ENCODE data around the gene PMF1. TPM values are rescaled to one million over a fixed set of nuclear protein-coding genes. Genes with fewer than 3 reads are reported as not detected.
A peak's percentile ranks its signal among the peaks of the same experiment; 100 is the strongest.
"Not testable (repeated sequence)": the region's sequence is repeated elsewhere in the genome, so short reads cannot be mapped to it uniquely, and the experiment has no call there.

PMF1 gene
- total RNA-seq, 1 experiment from 2014 or later: 49.4 TPM

DNA sequence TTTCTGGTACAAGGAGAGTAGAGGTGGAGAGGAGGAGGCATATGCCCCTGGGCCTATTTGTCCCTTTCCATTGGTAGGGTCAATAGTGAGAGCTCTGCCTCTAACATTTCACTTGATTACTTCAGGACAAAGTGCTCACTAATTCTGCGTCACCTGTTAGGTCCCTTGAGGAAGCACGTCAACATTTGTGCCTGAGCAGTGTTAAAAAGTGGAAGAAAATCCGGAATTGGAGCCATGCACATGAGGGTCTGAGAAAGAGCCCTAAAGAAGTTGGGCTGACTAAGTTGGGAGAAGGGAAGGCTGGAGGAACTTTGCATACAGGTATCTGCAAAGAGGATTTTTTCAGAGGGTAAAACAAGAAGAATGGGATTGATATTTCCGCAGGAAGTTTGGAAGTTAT lies 17.0 kb upstream of the PMF1 start:
- DNase-seq (ENCODE audit: low read depth): no peak

DNA sequence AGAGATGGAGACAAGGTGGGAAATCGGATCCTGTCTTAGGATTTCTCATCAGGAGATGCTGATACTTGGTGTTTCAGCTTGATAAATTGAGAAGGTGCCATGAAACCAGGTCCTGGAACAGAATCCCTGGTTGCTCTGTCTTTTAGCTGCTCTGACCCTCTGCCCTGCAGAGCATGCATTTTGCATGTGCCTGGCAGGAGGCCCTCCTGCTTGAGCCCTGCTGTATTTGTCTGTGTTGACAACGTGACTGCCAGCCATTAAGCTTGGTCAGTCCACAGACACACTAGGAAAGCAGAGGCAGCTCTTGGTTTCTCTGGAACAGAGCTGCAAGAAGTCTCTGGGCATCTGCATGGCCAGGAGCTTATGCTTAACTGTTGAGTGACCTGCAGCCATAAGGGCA lies 16.4 kb upstream of the PMF1 start:
- no peak for DNase-seq (ENCODE audit: low read depth)

DNA sequence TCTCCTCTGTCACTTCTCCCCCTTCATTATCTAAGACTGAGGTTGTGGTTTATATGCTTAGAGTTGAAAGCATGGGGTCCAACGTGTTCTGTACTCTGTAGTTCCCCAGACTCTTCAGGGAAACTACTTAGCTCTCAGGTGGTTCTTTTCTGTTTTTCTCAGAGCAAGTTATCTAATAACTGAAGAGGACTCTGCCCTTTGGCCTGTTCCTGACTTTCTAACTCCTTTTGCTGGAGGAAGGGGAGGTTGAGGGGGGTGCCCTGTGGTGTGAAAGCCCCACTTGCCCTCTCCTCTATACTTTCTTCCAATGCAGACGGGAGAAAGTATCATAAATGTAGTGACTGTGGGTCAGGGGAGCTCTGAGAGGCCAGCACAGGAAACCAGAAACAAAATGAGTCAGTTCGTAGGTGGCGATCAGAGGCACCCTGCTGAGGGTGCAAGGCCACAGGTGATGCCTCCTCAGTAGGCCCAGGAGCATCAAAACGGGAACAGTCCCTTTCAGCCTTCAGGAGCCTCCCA lies 13.9 kb upstream of the PMF1 start:
- DNase-seq (ENCODE audit: low read depth): no peak

DNA sequence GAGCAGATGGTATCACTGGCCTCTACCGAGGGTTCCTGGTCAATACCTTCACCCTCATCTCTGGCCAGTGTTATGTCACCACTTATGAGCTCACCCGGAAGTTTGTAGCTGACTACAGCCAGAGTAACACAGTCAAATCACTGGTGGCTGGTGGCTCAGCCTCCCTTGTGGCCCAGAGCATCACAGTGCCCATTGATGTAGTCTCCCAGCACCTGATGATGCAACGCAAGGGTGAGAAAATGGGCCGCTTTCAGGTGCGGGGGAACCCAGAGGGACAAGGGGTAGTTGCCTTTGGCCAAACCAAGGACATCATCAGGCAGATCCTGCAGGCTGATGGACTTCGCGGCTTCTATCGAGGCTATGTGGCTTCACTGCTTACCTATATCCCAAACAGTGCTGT lies 12.8 kb upstream of the PMF1 start:
- DNase-seq (ENCODE audit: low read depth): no peak

DNA sequence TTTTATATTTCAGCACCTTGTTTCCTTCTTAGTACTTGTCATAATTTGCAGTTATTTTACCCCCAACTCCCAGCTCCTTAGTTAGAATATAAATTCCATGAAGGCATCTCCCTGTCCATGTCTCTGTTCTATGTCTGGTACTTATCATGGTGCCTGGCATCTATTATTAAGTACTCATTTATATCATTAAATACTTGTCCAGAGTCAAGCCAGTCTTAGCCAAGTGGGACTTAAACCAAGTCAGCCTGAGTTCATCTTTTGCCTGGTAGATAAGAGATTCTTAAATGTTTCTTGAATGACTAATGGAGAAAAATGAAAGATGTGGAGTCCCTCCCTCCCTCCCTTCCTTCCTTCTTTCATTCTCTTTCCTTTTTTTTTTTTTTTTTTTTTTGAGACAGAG lies 9.5 kb upstream of the PMF1 start:
- no peak for DNase-seq (ENCODE audit: low read depth)

DNA sequence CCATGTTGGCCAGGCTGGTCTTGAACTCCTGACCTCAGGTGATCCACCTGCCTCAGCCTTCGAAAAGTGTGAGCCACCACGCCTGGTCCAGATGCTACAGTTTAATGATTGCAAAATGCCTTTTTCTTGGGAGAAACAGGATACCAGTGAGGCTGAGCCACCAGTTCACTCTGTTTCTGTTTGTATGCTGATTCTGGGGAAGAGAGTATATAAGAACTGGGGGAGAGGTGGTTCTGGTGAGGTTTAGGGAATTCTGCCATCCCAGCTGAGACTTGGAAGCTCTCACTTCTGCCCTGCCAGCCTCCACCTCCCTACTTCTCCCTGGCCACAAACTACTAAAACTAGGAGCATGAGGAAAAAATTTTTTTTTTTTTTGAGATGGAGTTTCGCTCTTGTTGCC lies 8.1 kb upstream of the PMF1 start:
- no peak for DNase-seq (ENCODE audit: low read depth)

DNA sequence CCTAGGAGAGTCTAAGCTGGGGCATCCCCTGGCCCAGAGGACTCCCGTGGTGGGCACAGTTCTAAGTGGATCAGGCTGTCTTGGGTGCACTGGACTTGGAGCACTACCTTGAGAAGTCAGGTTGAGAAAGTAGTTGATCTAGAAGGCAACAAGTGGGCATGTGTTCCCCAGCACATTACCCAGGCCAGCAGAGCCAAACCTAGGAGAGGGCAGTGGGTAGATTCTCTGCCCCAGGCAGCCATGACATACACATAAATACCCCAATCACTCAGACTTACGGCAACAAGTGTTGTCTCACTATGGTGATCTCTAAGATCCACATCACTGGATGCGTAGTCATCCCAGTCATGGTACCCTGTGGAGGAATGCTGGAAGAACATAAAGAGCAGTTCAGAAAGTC lies 1.6 kb upstream of the PMF1 start:
- DNase-seq (ENCODE audit: low read depth): no peak

DNA sequence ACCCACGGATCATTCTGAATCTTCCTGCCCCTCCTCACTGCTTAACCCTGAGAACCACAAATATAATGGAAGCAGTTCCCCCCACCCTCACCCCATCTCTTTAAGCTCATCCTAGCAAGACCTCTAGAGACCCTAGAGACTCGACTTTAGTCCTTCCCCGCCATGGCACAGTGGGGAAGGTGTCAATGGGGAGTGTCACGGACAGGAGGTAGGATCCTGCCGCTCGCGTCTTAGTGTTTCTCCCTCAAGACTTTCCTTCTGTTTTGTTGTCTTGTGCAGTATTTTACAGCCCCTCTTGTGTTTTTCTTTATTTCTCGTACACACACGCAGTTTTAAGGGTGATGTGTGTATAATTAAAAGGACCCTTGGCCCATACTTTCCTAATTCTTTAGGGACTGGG lies 677 bp upstream of the PMF1 start:
- no peak for DNase-seq (ENCODE audit: low read depth)

DNA sequence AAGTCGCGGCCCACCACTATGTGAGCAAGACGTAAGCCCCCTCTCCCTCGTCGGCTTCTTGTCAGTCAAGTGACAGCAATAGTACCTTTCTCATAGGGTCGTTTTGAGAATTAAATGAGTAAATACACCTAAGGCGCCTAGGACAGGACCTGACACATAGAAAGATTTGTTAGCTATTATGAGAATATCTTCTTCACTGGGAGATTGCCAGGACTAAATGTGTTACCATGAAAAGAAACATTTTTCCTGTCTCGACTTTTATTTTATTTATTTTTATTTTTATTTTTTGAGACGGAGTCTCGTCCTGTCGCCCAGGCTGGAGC lies 798 bp downstream of the PMF1 start:
- no peak for DNase-seq (ENCODE audit: low read depth)

DNA sequence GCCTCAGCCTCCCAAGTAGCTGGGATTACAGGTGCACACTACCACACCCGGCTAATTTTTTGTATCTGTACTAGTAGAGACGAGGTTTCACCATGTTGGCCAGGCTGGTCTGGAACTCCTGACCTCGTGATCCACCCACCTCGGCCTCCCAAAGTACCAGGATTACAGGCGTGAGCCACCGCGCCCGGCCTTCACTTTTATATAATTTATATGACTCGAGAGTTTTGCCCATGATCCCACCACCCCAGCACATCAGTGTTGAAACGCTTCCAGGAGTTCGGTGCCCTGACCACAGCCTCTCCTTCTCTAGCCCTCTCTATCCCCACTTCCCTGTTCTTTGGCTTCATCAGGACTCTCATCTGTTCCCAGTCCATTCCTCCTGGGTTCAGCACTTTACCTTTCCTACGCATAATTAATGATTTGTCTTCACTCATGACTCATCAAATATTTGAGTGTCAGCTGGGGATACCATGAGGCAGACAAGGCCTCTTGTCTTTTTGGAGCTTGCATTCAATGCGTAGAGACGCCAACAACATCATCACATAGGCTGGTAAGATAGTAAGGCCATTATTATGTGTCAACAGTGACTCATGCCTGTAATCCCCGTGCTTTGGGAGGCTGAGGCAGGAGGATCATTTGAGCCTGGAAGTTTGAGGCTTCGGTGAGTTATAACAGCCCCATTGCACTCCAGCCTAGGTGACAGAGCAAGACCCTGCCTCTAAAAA lies 1.4 kb downstream of the PMF1 start:
- peak; percentile 62 for DNase-seq (ENCODE audit: low read depth)

DNA sequence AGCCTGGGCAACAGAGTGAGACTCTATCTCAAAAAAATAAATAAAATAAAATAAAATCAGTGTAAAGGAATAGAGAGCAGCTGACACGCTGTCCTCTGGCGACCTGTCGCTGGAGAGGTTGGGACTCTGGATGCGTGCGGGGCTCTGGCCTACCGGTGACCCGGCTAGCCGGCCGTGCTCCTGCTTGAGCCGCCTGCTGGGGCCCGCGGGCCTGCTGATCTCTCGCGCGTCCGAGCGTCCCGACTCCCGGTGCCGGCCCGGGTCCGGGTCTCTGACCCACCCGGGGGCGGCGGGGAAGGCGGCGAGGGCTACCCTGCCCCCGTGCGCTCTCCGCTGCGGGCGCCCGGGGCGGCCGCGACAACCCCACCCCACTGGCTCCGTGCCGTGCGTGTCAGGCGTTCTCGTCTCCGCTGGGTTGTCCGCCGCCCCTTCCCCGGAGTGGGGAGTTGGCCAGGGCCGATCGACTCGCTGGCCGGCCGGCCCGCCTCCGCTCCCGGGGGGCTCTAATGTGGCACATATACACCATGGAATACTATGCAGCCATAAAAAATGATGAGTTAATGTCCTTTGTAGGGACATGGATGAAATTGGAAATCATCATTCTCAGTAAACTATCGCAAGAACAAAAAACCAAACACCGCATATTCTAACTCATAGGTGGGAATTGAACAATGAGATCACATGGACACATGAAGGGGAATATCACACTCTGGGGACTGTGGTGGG lies 3.7 kb downstream of the PMF1 start:
- DNase-seq (ENCODE audit: low read depth): not testable (repeated sequence)

DNA sequence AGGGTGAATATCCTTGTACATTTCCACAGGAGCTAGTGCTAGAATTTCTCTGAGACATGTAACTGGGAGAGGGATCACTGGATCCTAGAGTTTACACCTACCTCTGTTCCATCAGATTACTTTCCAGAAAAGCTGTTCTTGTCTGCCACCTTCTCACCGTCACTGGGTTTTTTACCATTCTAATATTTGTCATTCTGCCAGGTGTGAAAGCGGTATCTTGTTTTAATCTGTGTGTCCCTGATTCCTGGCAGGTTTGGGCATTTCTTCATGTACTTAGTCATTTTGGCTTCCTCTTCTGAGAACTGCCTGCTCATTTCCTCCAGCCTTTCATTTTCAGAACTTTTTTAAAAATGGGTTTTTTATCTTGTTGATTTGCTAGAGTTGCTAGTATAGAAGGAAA lies 5.1 kb downstream of the PMF1 start:
- DNase-seq (ENCODE audit: low read depth): peak; percentile 61

DNA sequence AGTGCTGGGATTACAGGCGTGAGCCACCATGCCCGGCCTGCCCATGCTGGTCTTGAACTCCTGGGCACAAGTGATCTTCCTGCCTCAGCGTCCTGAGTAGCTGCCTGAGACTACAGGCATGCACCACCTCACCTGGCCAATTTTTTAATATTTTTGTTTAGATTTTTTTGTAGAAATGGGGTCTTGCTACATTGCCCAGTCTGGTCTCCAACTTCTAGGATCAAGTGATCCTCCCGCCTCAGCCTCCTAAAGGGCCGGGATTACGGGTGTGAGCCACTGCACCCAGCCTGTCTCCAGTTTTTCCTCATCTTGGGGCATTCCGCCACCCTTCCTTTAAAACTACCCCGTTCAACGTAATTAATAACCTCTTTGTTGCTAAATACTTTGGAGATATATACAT lies 7.4 kb downstream of the PMF1 start:
- DNase-seq (ENCODE audit: low read depth): no peak

DNA sequence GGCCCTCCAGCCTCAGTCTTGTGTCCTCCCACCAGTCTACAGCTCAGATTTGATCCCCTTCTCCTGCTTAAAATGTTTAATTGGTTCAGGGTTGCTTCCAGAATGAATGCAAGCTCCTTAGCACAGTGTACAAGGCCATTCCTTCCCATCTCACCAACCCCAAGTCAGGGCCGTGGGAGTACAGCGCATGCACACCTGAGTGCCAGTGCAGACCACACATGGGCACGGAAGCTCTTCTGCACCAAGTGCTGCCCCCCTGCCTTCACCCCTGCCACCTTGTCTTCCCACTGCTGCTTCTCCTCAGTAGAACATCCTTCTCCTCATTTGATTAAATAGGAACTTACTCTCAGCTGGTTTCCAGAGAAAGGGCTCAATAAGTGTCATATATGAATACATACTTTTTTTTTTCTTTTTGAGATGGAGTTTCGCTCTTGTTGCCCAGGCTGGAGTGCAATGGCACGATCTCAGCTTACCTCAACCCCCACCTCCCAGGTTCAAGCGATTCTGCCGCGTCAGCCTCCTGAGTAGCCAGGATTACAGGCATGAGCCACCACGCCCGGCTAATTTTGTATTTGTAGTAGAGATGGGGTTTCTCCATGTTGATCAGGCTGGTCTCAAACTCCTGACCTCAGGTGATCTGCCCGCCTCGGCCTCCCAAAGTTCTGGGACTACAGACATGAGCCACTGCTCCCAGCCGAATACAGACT lies 9.3 kb downstream of the PMF1 start:
- no peak for DNase-seq (ENCODE audit: low read depth)

DNA sequence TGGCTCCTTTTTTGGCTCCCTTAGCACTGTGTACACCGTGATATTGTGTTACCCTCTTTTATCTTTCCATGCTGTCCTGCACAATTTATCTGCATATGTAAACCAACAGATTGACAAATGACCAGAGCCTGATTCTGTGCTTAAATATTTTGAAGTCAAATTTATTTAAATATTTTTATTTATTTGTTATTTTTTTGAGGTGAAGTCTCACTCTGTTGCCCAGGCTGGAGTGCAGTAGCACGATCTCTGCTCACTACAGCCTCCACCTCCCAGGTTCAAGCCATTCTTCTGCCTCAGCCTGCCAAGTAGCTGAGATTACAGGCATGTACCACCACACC lies 12.8 kb downstream of the PMF1 start:
- no peak for DNase-seq (ENCODE audit: low read depth)

DNA sequence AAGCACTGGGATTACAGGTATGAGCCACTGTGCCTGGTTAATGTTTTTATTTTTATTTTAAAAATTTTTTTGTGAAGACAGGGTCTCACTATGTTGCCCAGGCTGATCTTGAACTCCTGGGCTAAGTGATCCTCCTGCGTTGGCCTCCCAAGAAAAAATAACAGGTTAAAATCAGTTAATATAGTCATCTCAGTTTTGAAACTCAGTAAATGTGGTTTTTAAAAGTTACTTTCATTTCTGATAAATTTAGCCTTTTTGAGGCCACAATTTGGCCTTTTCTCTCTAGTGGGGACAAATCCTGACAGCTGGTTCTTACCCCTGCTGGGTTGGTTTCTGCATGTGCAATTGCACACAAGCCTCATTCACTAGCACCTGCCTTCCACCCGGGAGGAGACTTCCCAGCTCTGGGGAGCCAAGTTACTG lies 13.3 kb downstream of the PMF1 start:
- no peak for DNase-seq (ENCODE audit: low read depth)

DNA sequence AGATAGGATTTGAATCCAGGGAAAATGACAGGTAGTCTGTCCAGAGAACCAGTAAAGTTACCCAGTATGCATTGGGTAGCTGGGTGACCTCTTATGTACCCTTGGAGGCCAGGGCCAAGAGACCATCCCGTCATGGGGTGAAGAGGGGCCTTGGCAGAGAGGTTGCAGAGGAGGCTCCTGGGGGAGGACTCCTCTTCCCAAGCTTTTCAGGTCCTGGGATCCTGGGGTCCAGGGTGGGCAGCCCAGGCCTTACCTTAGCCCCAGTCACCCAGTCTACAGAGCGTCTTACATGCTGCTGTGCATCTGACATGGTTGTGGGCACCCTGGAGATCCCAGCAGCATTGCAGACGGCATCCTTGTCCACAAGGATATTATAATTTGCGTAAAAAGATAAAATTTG lies 14.0 kb downstream of the PMF1 start:
- DNase-seq (ENCODE audit: low read depth): no peak

DNA sequence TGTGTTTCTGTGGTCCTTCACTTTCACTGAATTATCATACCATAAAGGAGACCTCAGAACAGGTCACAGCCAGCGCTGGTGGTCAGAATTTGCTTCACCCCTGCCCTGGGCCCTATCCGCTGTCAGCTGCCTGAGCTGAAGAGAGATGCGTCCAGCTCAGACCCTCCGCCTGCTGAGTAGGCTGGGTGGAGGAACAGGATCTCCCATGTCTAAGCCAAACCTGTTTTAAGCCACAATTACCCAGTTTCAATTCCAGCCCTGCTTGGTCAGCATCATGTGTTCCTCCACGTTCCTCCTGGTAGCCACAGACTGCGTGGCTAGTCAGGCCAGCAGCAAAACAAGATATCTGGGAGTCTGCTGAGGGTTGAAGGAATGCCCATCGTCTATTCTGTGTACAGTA lies 15.7 kb downstream of the PMF1 start:
- DNase-seq (ENCODE audit: low read depth): no peak

DNA sequence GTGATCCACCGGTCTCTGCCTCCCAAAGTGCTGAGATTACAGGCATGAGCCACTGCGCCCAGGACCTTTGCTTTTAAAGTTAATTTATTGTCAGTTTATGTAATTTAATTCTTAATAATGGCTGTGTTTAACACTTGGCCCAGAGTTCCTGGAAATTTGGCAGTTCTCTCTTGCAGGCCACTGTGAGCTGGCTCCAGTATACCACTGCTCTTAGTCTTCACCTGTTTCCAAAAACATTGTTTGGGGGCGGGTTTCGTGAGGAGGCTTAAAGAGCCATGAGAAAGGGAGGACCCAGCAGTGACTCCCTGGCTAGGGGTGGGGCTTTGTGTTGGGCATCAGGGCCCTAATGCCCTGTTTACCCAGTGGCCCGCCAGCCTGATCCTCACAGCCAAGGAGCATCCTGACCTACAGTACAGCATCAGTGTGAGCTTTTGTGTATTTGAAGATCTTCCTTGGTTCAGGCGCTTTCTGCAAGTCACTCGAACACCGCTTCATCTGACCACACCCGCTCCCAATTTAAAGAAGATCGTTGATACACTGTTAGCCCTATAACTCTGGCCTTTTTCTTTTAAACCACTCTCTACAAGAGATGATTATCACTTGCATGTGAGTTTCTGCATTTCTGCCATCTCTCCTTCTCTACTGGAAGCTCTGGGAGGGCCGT lies 17.1 kb downstream of the PMF1 start:
- no peak for DNase-seq (ENCODE audit: low read depth)

DNA sequence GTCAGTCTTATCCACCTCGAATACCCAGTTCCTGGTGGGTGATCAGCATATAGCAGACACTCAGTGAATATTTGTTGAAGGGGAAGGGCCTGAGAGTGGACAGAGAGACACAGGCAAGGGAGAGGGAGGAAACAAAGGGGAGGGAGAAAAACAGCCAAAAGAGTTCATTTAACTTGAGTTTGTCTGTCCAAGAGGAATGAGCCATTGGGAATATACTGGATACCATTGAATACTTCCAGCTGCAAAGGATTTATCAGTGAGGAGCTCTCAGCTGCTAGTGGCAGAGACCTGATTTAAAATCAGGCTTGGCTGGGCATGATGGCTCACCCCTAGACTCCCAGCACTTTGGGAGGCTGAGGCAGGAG lies 17.6 kb downstream of the PMF1 start:
- no peak for DNase-seq (ENCODE audit: low read depth)

DNA sequence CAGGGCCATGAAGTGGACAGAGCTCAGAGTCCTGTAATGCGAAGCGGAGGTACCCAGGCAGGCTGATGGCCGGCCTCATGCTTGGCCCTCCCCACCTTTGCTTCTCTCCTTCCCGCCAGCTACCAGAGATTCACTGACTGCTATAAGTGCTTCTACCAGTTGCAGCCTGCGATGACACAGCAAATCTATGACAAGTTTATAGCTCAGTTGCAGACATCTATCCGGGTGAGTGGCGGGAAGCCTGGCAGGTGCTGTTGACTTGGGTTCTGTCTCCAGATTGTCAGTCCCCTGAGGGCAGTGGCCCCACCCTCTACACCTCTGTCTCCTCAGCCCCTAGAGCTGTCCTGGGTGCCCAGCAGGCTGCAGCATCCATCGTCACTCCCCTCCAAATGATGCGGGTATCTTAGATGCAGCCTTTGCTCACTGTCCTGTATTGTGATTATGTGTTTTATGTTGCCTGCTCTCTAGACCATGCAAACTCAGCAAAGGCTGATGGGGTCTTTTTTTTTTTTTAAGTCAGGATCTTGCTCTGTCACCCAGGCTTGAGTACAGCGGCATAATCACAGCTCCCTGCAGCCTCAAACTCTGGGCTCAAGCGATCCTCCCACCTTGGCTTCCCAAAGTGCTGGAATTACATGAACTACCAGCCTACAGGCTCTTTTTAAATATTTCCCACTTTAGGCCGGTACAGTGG lies 19.5 kb downstream of the PMF1 start:
- no peak for DNase-seq (ENCODE audit: low read depth)

All from HT1080 (cell line).